Natural killer cell (primary cell): ENCODE data around the gene SNX8. TPM values are rescaled to one million over a fixed set of nuclear protein-coding genes. Genes with fewer than 3 reads are reported as not detected.

Experiments
- ATAC-seq, 3 donors: fragments of 150-1000 bp in 2 of 3; fragments of 200-7000 bp in 1 of 3; cut with Tn5 transposase; 1 replicate in 1 of 3; 2 replicates in 2 of 3; pipeline ENCODE4 v1.10.0; 2021; ENCODE audit warnings: mild to moderate bottlenecking in 2 of 3, moderate library complexity in 2 of 3
- DNase-seq, 2 donors: peaks; one replicate each; pipeline versions ENCODE4 v3.0.0 to v3.0.0-alpha.2; 2013 to 2021; ENCODE audit warnings: mixed read lengths in 1 of 2
- H3K27ac ChIP-seq: one replicate; pipeline ENCODE4 v1.5.1; 2013; ENCODE audit warnings: mild to moderate bottlenecking, low read length
- H3K27me3 ChIP-seq: one replicate; pipeline ENCODE4 v1.6.1; 2013; ENCODE audit warnings: low read length; ENCODE audit not compliant: control insufficient read depth, insufficient read depth
- H3K36me3 ChIP-seq: one replicate; pipeline ENCODE4 v1.6.1; 2013; ENCODE audit warnings: low read length; ENCODE audit not compliant: control insufficient read depth, insufficient read depth
- H3K4me1 ChIP-seq: one replicate; pipeline ENCODE4 v1.6.1; 2013; ENCODE audit warnings: low read length; ENCODE audit not compliant: control insufficient read depth, insufficient read depth
- H3K4me3 ChIP-seq: one replicate; pipeline ENCODE4 v1.5.1; 2013; ENCODE audit warnings: low read length
- H3K9me3 ChIP-seq: one replicate; pipeline ENCODE4 v1.6.1; 2013; ENCODE audit warnings: low read length; ENCODE audit not compliant: control insufficient read depth, insufficient read depth
- H3K27ac Mint-ChIP-seq, 2 donors: one replicate each; pipeline ENCODE4 v1.8.0; 2022; ENCODE audit warnings: mild to moderate bottlenecking in 2 of 2, mixed read lengths in 2 of 2, moderate library complexity in 1 of 2
- H3K27me3 Mint-ChIP-seq, 2 donors: one replicate each; pipeline ENCODE4 v1.8.0; 2022; ENCODE audit warnings: low read depth in 2 of 2, mixed read lengths in 2 of 2
- H3K36me3 Mint-ChIP-seq: one replicate; pipeline ENCODE4 v1.8.0; 2022; ENCODE audit warnings: mixed read lengths
- H3K4me1 Mint-ChIP-seq, 2 donors: one replicate each; pipeline ENCODE4 v1.8.0; 2022; ENCODE audit warnings: mixed read lengths in 2 of 2
- H3K4me3 Mint-ChIP-seq: one replicate; pipeline ENCODE4 v1.8.0; 2022; ENCODE audit warnings: mild to moderate bottlenecking, moderate library complexity, mixed read lengths
- H3K9me3 Mint-ChIP-seq, 2 donors: one replicate each; pipeline ENCODE4 v1.8.0; 2022; ENCODE audit warnings: mixed read lengths in 2 of 2
- CTCF ChIP-seq: fragments of 200-600 bp; IDR thresholded peaks from one replicate; pipeline ENCODE4 v1.8.0; 2022; ENCODE audit warnings: antibody characterized with exemption
- WGBS: methylation state at CpG from one replicate; pipeline ENCODE4 v1.1.7; 2013; ENCODE audit warnings: missing lambda C conversion rate; ENCODE audit not compliant: insufficient coverage; 5-methylcytosine and 5-hydroxymethylcytosine counted together
- intact Hi-C: fragments of 100-400 bp; cut with micrococcal nuclease; formaldehyde crosslinking; loops from one replicate; pipeline ENCODE4 v1.14.2; 2022
- total RNA-seq, 4 donors: library from RNA; stranded (reverse); fragments of 120-200 nt in 1 of 4; gene quantifications; one replicate each; pipeline versions ENCODE4 v1.2.3 to v1.2.4, GENCODE V29; 2013 to 2022

Gene SNX8
- total RNA-seq, 3 donors from 2014 or later (not counting 1 experiment from before 2014, with no cell fraction given): 8.3 to 15.7 (median 12.6) TPM

GRCh38 chr7:2214636-2215035 lies 99.6 kb downstream of the SNX8 start:
- Histone ChIP-seq H3K9me3 (no peaks in the 10 kb centered on the region), H3K27ac (no peak overlapping the region), H3K4me3 (no peak overlapping the region), H3K27me3 (no peaks in the 10 kb centered on the region), H3K4me1 (no peaks in the 10 kb centered on the region), H3K36me3 (peaks cover 58% of the 10 kb centered on the region)
- DNase-seq (no peak), ATAC-seq (no peak)
- intact Hi-C loops: no loop called here
- Mint-ChIP-seq H3K4me1 (no peaks in the 10 kb centered on the region), H3K27me3 (no peaks in the 10 kb centered on the region), H3K36me3 (peaks cover 7% of the 10 kb centered on the region), H3K9me3 (no peaks in the 10 kb centered on the region), H3K27ac (no peak overlapping the region), H3K4me3 (no peak overlapping the region)
- TF ChIP-seq CTCF: no peak
- WGBS: 80% methylated on average over 9 of the region's 9 CpGs

GRCh38 chr7:2213551-2214215 lies 100.6 kb downstream of the SNX8 start:
- H3K36me3 ChIP-seq: peaks cover 58% of the 10 kb centered on the region
- no peak overlapping the region for H3K4me3 ChIP-seq
- TF ChIP-seq CTCF: no peak
- no peaks in the 10 kb centered on the region for H3K9me3 ChIP-seq
- no peak for DNase-seq
- Mint-ChIP-seq H3K4me3 (no peak overlapping the region), H3K36me3 (peaks cover 7% of the 10 kb centered on the region), H3K27me3 (no peaks in the 10 kb centered on the region), H3K4me1 (peaks cover 0 to 4% of the 10 kb centered on the region in 2 donors), H3K27ac (no peak overlapping the region), H3K9me3 (no peaks in the 10 kb centered on the region)
- H3K27me3 ChIP-seq: no peaks in the 10 kb centered on the region
- H3K4me1 ChIP-seq: no peaks in the 10 kb centered on the region
- WGBS: 98% methylated on average over 15 of the region's 15 CpGs
- intact Hi-C loops: no loop called here
- H3K27ac ChIP-seq: no peak overlapping the region
- no peak for ATAC-seq

GRCh38 chr7:2212906-2213305 lies 101.3 kb downstream of the SNX8 start:
- Histone ChIP-seq H3K9me3 (no peaks in the 10 kb centered on the region), H3K4me3 (no peak overlapping the region), H3K36me3 (peaks cover 55% of the 10 kb centered on the region), H3K4me1 (no peaks in the 10 kb centered on the region), H3K27ac (no peak overlapping the region), H3K27me3 (no peaks in the 10 kb centered on the region)
- Mint-ChIP-seq H3K27ac (no peak overlapping the region), H3K9me3 (no peaks in the 10 kb centered on the region), H3K36me3 (peaks cover 7% of the 10 kb centered on the region), H3K4me3 (no peak overlapping the region), H3K27me3 (no peaks in the 10 kb centered on the region), H3K4me1 (peaks cover 0 to 5% of the 10 kb centered on the region in 2 donors)
- intact Hi-C loops: no loop called here
- ATAC-seq: no peak
- TF ChIP-seq CTCF: no peak
- DNase-seq: no peak
- WGBS: 98% methylated on average over 10 of the region's 10 CpGs

GRCh38 chr7:2211926-2212325 lies 102.3 kb downstream of the SNX8 start:
- no peak for TF ChIP-seq CTCF

More at GRCh38 chr7:2211926-2212325, 102.3 kb downstream of the SNX8 start:
- H3K27ac ChIP-seq: no peak overlapping the region
- DNase-seq (no peak), ATAC-seq (no peak)
- no peaks in the 10 kb centered on the region for H3K4me1 ChIP-seq
- Mint-ChIP-seq H3K36me3 (peaks cover 7% of the 10 kb centered on the region), H3K4me1 (peaks cover 0 to 5% of the 10 kb centered on the region in 2 donors), H3K27ac (no peak overlapping the region), H3K9me3 (no peaks in the 10 kb centered on the region), H3K27me3 (no peaks in the 10 kb centered on the region), H3K4me3 (no peak overlapping the region)
- H3K36me3 ChIP-seq: peaks cover 49% of the 10 kb centered on the region
- intact Hi-C loops: no loop called here
- H3K4me3 ChIP-seq: no peak overlapping the region
- H3K9me3 ChIP-seq: no peaks in the 10 kb centered on the region
- WGBS: 96% methylated on average over 13 of the region's 13 CpGs
- no peaks in the 10 kb centered on the region for H3K27me3 ChIP-seq
